ENCODE measurements around the gene PRMT2. TPM values are rescaled to one million over a fixed set of nuclear protein-coding genes. Genes with fewer than 3 reads are reported as not detected.
"Not testable (repeated sequence)": the region's sequence is repeated elsewhere in the genome, so short reads cannot be mapped to it uniquely, and the experiment has no call there.

The PRMT2 gene
- polyA plus RNA-seq, 4 donors: 55.7 to 77.0 (median 70.6) TPM

DNA sequence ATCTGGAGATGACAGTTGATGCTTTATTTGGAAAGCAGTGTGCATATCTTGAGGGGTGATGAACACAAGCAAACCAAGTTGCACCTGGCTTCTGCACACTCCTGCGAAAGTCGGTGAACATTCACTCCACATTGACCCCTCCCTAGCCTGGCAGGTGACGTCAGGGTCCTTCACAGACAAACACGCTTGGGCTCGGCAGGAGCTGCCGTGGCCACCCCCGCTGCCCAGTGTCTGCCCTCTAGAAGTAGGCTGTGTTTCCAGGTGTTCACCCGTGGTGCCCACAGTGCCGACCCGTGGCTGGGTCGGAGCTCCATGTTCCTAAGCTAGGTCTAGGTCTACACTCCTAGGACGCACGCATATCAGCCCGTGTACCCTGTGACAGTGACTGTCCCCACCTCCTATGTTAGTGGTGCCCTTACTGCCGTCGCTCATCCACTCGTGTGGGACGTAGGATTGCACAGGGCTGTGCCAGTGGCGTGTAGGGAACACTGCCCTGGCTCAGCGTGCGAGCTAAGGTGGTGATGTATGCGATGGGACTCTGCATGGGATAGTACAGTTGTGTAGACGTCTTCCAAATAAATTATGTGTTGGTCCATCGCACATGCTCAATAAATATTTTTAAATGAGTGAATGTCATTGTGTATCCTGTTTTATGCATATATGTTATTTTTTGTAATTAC, 29.0 kb downstream of the PRMT2 start:
- Histone ChIP-seq H3K27me3 (ENCODE audit: control insufficient read depth in 3 of 3, insufficient read depth in 3 of 3, low read length in 3 of 3) (peaks cover 4 to 8% (median 4%) of the 10 kb centered on the region in 3 donors), H3K27ac (ENCODE audit: low read depth in 1 of 3, low read length in 2 of 3) (no peak overlapping the region), H3K9me3 (ENCODE audit: control insufficient read depth in 2 of 2, insufficient read depth in 1 of 2, low read depth in 1 of 2, low read length in 1 of 2) (no peaks in the 10 kb centered on the region), H3K4me1 (ENCODE audit: control insufficient read depth in 3 of 3, insufficient read depth in 2 of 3, low read depth in 1 of 3, low read length in 2 of 3) (no peaks in the 10 kb centered on the region), H3K4me3 (ENCODE audit: low read depth in 1 of 3, low read length in 3 of 3) (no peak overlapping the region), H3K36me3 (ENCODE audit: control insufficient read depth in 3 of 3, insufficient read depth in 2 of 3, low read depth in 1 of 3, low read length in 3 of 3) (peaks cover 0 to 24% (median 5%) of the 10 kb centered on the region in 3 donors)
- WGBS, 3 donors: 93 to 95% (median 94%) methylated on average over 24 of the region's 24 CpGs
- FAIRE-seq: no peak
- DNase-seq: no peak

- H3K4me3 ChIP-seq (ENCODE audit: low read depth in 1 of 3, low read length in 3 of 3): no peak overlapping the region
Measured at GRCh38 chr21:46665566-46665965, 30.1 kb downstream of the PRMT2 start.

GRCh38 chr21:46666941-46667740, 31.7 kb downstream of the PRMT2 start:
- Histone ChIP-seq H3K36me3 (ENCODE audit: control insufficient read depth in 3 of 3, insufficient read depth in 2 of 3, low read depth in 1 of 3, low read length in 3 of 3) (peaks cover 0 to 22% (median 5%) of the 10 kb centered on the region in 3 donors), H3K27me3 (ENCODE audit: control insufficient read depth in 3 of 3, insufficient read depth in 3 of 3, low read length in 3 of 3) (peaks cover 4 to 8% (median 4%) of the 10 kb centered on the region in 3 donors), H3K27ac (ENCODE audit: low read depth in 1 of 3, low read length in 2 of 3) (no peak overlapping the region), H3K9me3 (ENCODE audit: control insufficient read depth in 2 of 2, insufficient read depth in 1 of 2, low read depth in 1 of 2, low read length in 1 of 2) (no peaks in the 10 kb centered on the region), H3K4me3 (ENCODE audit: low read depth in 1 of 3, low read length in 3 of 3) (peak overlapping the region in 2 of 3 donors; percentile 48 to 49), H3K4me1 (ENCODE audit: control insufficient read depth in 3 of 3, insufficient read depth in 2 of 3, low read depth in 1 of 3, low read length in 2 of 3) (no peaks in the 10 kb centered on the region)
- 7 to 8% (median 7%) methylated on average over 53 of the region's 53 CpGs for WGBS, 3 donors
- FAIRE-seq (no peak), DNase-seq (peak in 1 of 2 donors; percentile 50)

More at GRCh38 chr21:46665566-46665965, 30.1 kb downstream of the PRMT2 start:
- peaks cover 4 to 8% (median 4%) of the 10 kb centered on the region in 3 donors for H3K27me3 ChIP-seq (ENCODE audit: control insufficient read depth in 3 of 3, insufficient read depth in 3 of 3, low read length in 3 of 3)
- no peaks in the 10 kb centered on the region for H3K9me3 ChIP-seq (ENCODE audit: control insufficient read depth in 2 of 2, insufficient read depth in 1 of 2, low read depth in 1 of 2, low read length in 1 of 2)
- peaks cover 0 to 22% (median 5%) of the 10 kb centered on the region in 3 donors for H3K36me3 ChIP-seq (ENCODE audit: control insufficient read depth in 3 of 3, insufficient read depth in 2 of 3, low read depth in 1 of 3, low read length in 3 of 3)
- DNase-seq: no peak
- no peak overlapping the region for H3K27ac ChIP-seq (ENCODE audit: low read depth in 1 of 3, low read length in 2 of 3)
- FAIRE-seq: no peak
- H3K4me1 ChIP-seq (ENCODE audit: control insufficient read depth in 3 of 3, insufficient read depth in 2 of 3, low read depth in 1 of 3, low read length in 2 of 3): no peaks in the 10 kb centered on the region
- 82 to 88% (median 83%) methylated on average over 3 of the region's 3 CpGs for WGBS, 3 donors

DNA sequence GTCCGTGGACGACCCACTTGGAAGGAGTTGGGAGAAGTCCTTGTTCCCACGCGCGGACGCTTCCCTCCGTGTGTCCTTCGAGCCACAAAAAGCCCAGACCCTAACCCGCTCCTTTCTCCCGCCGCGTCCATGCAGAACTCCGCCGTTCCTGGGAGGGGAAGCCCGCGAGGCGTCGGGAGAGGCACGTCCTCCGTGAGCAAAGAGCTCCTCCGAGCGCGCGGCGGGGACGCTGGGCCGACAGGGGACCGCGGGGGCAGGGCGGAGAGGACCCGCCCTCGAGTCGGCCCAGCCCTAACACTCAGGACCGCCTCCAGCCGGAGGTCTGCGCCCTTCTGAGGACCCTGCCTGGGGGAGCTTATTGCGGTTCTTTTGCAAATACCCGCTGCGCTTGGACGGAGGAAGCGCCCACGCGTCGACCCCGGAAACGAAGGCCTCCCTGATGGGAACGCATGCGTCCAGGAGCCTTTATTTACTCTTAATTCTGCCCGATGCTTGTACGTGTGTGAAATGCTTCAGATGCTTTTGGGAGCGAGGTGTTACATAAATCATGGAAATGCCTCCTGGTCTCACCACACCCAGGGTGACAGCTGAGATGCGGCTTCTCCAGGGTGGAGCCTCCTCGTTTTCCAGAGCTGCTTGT, 32.4 kb downstream of the PRMT2 start:
- DNase-seq (peak in 1 of 2 donors; percentile 59), FAIRE-seq (no peak)
- H3K27ac ChIP-seq (ENCODE audit: low read depth in 1 of 3, low read length in 2 of 3): no peak overlapping the region
- H3K4me3 ChIP-seq (ENCODE audit: low read depth in 1 of 3, low read length in 3 of 3): peak overlapping the region in 2 of 3 donors; percentile 48 to 49
- no peaks in the 10 kb centered on the region for H3K4me1 ChIP-seq (ENCODE audit: control insufficient read depth in 3 of 3, insufficient read depth in 2 of 3, low read depth in 1 of 3, low read length in 2 of 3)
- peaks cover 4 to 8% (median 4%) of the 10 kb centered on the region in 3 donors for H3K27me3 ChIP-seq (ENCODE audit: control insufficient read depth in 3 of 3, insufficient read depth in 3 of 3, low read length in 3 of 3)
- 1 to 2% (median 1%) methylated on average over 50 to 53 of the region's 53 CpGs for WGBS, 3 donors
- peaks cover 0 to 21% (median 5%) of the 10 kb centered on the region in 3 donors for H3K36me3 ChIP-seq (ENCODE audit: control insufficient read depth in 3 of 3, insufficient read depth in 2 of 3, low read depth in 1 of 3, low read length in 3 of 3)
- H3K9me3 ChIP-seq (ENCODE audit: control insufficient read depth in 2 of 2, insufficient read depth in 1 of 2, low read depth in 1 of 2, low read length in 1 of 2): no peaks in the 10 kb centered on the region

DNA sequence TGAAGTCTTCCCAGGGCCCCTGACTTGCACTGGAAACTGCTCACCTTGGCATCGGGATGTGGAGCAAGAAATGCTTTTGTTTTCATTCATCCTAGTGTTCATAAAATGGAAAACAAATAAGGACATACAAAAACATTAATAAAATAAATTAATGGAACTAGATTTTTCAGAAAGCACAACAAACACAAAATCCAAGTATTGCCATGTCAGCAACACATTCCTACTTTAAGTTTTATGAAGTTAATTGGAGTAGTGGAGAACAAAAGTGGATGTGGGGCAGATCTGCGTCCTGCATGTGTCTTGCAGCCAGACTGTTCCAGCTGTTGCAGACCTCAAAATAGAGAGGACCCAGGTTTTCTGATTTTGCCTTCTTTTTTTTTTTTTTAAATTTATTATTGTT, 32.9 kb downstream of the PRMT2 start:
- no peak for FAIRE-seq
- 56 to 63% (median 58%) methylated on average over 2 of the region's 2 CpGs for WGBS, 3 donors

GRCh38 chr21:46668904-46669303, 33.4 kb downstream of the PRMT2 start:
- FAIRE-seq; H3K27ac ChIP-seq (ENCODE audit: low read depth in 1 of 3, low read length in 2 of 3): not testable (repeated sequence)
- WGBS, 3 donors: 80 to 100% (median 97%) methylated on average over 2 to 5 of the region's 5 CpGs

More for the DNA sequence above, 32.9 kb downstream of the PRMT2 start:
- DNase-seq: no peak
- no peak overlapping the region for H3K27ac ChIP-seq (ENCODE audit: low read depth in 1 of 3, low read length in 2 of 3)
- H3K4me1 ChIP-seq (ENCODE audit: control insufficient read depth in 3 of 3, insufficient read depth in 2 of 3, low read depth in 1 of 3, low read length in 2 of 3): no peaks in the 10 kb centered on the region
- H3K4me3 ChIP-seq (ENCODE audit: low read depth in 1 of 3, low read length in 3 of 3): no peak overlapping the region
- H3K36me3 ChIP-seq (ENCODE audit: control insufficient read depth in 3 of 3, insufficient read depth in 2 of 3, low read depth in 1 of 3, low read length in 3 of 3): peaks cover 0 to 15% (median 5%) of the 10 kb centered on the region in 3 donors
- H3K27me3 ChIP-seq (ENCODE audit: control insufficient read depth in 3 of 3, insufficient read depth in 3 of 3, low read length in 3 of 3): peaks cover 4 to 8% (median 4%) of the 10 kb centered on the region in 3 donors
- no peaks in the 10 kb centered on the region for H3K9me3 ChIP-seq (ENCODE audit: control insufficient read depth in 2 of 2, insufficient read depth in 1 of 2, low read depth in 1 of 2, low read length in 1 of 2)

GRCh38 chr21:46674430-46675007, 39.0 kb downstream of the PRMT2 start:
- Histone ChIP-seq H3K9me3 (ENCODE audit: control insufficient read depth in 2 of 2, insufficient read depth in 1 of 2, low read depth in 1 of 2, low read length in 1 of 2) (no peaks in the 10 kb centered on the region), H3K4me1 (ENCODE audit: control insufficient read depth in 3 of 3, insufficient read depth in 2 of 3, low read depth in 1 of 3, low read length in 2 of 3) (no peaks in the 10 kb centered on the region), H3K36me3 (ENCODE audit: control insufficient read depth in 3 of 3, insufficient read depth in 2 of 3, low read depth in 1 of 3, low read length in 3 of 3) (no peaks in the 10 kb centered on the region), H3K27ac (ENCODE audit: low read depth in 1 of 3, low read length in 2 of 3) (no peak overlapping the region), H3K4me3 (ENCODE audit: low read depth in 1 of 3, low read length in 3 of 3) (no peak overlapping the region), H3K27me3 (ENCODE audit: control insufficient read depth in 3 of 3, insufficient read depth in 3 of 3, low read length in 3 of 3) (no peaks in the 10 kb centered on the region)
- no peak for FAIRE-seq
- WGBS, 3 donors: 85 to 88% (median 87%) methylated on average over 9 of the region's 9 CpGs
- no peak for DNase-seq

More at GRCh38 chr21:46668904-46669303, 33.4 kb downstream of the PRMT2 start:
- H3K4me1 ChIP-seq (ENCODE audit: control insufficient read depth in 3 of 3, insufficient read depth in 2 of 3, low read depth in 1 of 3, low read length in 2 of 3); H3K4me3 ChIP-seq (ENCODE audit: low read depth in 1 of 3, low read length in 3 of 3); DNase-seq; H3K27me3 ChIP-seq (ENCODE audit: control insufficient read depth in 3 of 3, insufficient read depth in 3 of 3, low read length in 3 of 3); H3K9me3 ChIP-seq (ENCODE audit: control insufficient read depth in 2 of 2, insufficient read depth in 1 of 2, low read depth in 1 of 2, low read length in 1 of 2): not testable (repeated sequence)
- H3K36me3 ChIP-seq (ENCODE audit: control insufficient read depth in 3 of 3, insufficient read depth in 2 of 3, low read depth in 1 of 3, low read length in 3 of 3): peaks cover 0 to 10% (median 5%) of the 10 kb centered on the region in 3 donors

Measured in small intestine (tissue), 7 donors.